GM12875 (cell line): Measurements from ENCODE around the gene RUNX2.

Experiments
- H3K4me3 ChIP-seq: one replicate; pipeline ENCODE4 v1.5.1; 2011; ENCODE audit warnings: low read depth, low read length, control low read depth
- TF ChIP-seq, protein P1 (sequence below): IDR thresholded peaks from 2 replicates; pipeline ENCODE4 v1.5.1; 2011; ENCODE audit warnings: low read depth, mild to moderate bottlenecking, control low read depth, inconsistent platforms, low read length, moderate library complexity, borderline replicate concordance; ENCODE audit not compliant: insufficient read depth

RUNX2 gene

DNA sequence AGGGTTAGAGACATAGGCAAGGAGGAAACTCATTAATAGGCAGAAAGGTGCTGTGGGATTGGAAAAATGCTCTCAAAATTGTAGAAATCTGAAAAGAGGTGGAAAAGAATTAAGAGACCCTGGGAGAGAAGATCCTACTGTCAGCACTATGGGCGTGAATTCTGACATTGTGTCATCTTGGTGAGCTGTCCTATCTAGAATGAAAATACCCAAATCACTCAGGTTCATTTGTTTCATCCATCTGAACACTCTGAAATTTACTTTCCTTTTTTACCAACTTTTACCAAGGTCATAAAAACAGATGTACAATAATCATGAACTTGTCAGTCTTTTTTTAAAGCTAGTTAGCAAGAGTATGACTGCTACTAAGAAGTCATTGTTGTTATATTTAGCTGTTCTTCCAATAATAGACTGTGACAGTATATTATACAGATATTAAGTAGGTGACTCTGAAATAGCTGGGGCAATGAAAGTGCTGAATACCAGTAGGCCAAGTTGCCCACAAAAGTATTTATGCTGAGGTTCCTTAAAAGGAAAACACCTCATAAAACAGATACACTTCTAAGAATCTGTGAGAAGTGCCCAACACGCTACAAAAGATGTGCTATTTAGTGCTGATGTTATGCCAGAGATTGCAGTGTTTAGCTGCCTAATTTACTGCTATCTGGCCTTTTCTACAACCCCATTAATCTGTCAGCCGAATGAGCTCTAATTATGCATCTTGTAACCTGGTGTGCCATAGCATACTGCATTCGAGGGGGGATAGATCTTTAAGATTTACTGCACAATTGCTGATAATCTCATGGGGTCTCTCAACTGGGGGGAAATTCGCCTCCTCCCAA is 267.1 kb downstream of the RUNX2 start:
- TF ChIP-seq, protein P1, sequence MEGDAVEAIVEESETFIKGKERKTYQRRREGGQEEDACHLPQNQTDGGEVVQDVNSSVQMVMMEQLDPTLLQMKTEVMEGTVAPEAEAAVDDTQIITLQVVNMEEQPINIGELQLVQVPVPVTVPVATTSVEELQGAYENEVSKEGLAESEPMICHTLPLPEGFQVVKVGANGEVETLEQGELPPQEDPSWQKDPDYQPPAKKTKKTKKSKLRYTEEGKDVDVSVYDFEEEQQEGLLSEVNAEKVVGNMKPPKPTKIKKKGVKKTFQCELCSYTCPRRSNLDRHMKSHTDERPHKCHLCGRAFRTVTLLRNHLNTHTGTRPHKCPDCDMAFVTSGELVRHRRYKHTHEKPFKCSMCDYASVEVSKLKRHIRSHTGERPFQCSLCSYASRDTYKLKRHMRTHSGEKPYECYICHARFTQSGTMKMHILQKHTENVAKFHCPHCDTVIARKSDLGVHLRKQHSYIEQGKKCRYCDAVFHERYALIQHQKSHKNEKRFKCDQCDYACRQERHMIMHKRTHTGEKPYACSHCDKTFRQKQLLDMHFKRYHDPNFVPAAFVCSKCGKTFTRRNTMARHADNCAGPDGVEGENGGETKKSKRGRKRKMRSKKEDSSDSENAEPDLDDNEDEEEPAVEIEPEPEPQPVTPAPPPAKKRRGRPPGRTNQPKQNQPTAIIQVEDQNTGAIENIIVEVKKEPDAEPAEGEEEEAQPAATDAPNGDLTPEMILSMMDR, result no peak
- no peak overlapping the region for H3K4me3 ChIP-seq

GRCh38 chr6:45597424-45597823 is 269.3 kb downstream of the RUNX2 start:
- H3K4me3 ChIP-seq, result no peak overlapping the region
- TF ChIP-seq, protein P1, result no peak

GRCh38 chr6:45599053-45599452 is 270.9 kb downstream of the RUNX2 start:
- no peak overlapping the region for H3K4me3 ChIP-seq
- TF ChIP-seq, protein P1, result no peak

- H3K4me3 ChIP-seq, result no peak overlapping the region
- TF ChIP-seq, protein P1, result no peak
Measured at GRCh38 chr6:45605971-45606370, 277.8 kb downstream of the RUNX2 start.

DNA sequence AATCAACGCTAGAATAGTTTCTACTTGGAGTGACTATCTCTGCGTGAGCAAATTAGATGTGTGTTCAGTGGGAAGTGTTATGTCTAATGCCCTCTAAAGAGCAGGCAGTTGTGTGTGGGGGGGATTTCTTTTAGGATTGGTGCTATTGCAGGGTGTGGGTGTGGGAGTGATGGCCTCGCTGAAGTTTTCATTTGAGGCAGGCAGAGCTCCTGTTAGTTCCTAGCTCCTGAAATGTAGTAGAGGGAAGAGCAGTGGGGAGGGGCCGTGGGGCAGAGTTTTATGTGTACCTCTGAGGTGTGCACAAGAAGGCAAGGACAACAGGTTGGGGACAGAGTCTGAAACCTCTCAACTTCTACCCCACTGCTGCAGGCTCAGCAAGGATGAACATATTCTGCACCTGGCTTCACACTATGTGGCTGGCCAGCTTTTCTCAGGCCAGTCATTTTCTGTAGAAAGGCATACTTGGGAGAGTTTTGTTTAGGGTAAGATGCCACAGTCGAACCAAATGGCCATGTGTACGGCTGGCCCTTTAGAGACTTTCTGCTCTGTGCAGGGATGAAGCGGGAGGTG is 278.8 kb downstream of the RUNX2 start:
- TF ChIP-seq, protein P1, result no peak
- H3K4me3 ChIP-seq, result no peak overlapping the region

GRCh38 chr6:45607798-45608197 is 279.7 kb downstream of the RUNX2 start:
- no peak overlapping the region for H3K4me3 ChIP-seq
- TF ChIP-seq, protein P1, result no peak

DNA sequence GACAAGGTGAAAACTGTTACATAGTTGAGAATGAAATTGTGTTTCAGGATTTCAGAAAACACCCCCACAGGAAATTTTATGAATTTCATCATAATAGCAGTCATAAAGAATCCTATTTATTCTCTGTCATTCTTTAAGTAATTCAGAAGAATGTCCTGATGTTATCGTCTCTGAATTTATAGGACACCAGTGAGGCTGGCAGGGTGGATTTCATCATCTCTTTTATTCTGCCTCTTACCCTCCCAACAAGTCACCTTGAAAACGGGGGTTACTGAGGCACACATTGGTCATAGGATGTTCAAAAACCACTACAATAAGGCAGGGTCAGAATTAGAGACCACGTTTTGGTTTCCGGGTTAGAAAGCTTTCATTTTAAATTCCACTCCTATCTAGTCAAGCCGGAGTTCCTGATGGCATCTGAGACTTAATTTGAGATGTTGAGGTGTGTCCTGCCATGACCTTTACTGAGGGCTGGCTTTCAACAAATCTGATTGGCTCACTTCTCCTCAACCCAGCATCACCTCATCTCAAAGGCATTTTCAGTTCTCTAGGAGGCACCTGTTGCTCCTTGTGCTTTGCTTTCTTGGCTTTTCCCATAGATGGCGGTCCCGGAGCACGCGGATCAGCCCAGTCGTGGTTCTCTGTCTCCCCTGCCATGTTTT is 280.3 kb downstream of the RUNX2 start:
- TF ChIP-seq, protein P1, result no peak

More for the DNA sequence above, 280.3 kb downstream of the RUNX2 start:
- H3K4me3 ChIP-seq, result no peak overlapping the region
